Cardiac muscle cell (in vitro differentiated cells and primary cell): Measurements from ENCODE around the gene MUC7. TPM values are rescaled to one million over a fixed set of nuclear protein-coding genes. Genes with fewer than 3 reads are reported as not detected.

ENCODE experiments used
- DNase-seq, 2 donors: peaks; one replicate each; pipeline versions ENCODE4 v3.0.0 to v3.0.0-alpha.2; 2010 to 2017; ENCODE audit warnings: low read depth in 1 of 2, low spot score in 1 of 2
- H3K27ac ChIP-seq: fragments of 200-600 bp; sonication (generic); 2 replicates; pipeline ENCODE4 v1.5.1; 2016
- H3K27me3 ChIP-seq: fragments of 200-600 bp; sonication (generic); 2 replicates; pipeline ENCODE4 v1.6.0; 2016; ENCODE audit warnings: control low read depth
- H3K36me3 ChIP-seq: fragments of 200-600 bp; sonication (generic); 2 replicates; pipeline ENCODE4 v1.5.1; 2016; ENCODE audit warnings: control low read depth
- H3K4me1 ChIP-seq: fragments of 200-600 bp; sonication (generic); 2 replicates; pipeline ENCODE4 v1.8.1; 2017; ENCODE audit warnings: low read depth, mild to moderate bottlenecking, mixed run types
- H3K4me3 ChIP-seq: fragments of 200-600 bp; sonication (generic); 2 replicates; pipeline ENCODE4 v1.5.1; 2016; ENCODE audit warnings: mild to moderate bottlenecking
- H3K9me3 ChIP-seq: fragments of 200-600 bp; sonication (generic); 2 replicates; pipeline ENCODE4 v1.5.1; 2017; ENCODE audit warnings: low read depth, mild to moderate bottlenecking, control low read depth
- polyA plus RNA-seq: library from polyadenylated mRNA; unstranded; fragments of >200 nt; fragmentation: Nextera tagmentation; extraction: Ambion mirVana; gene quantifications from 2 replicates; pipeline ENCODE4 v1.2.1, GENCODE V29; 2016
- total RNA-seq: library from RNA; depleted of rRNA; stranded (reverse); fragments of >200 nt; gene quantifications from 2 replicates; pipeline ENCODE4 v1.2.3, GENCODE V29; 2016
- TF ChIP-seq, protein P1 (sequence below): IDR thresholded peaks from 2 replicates; pipeline ENCODE4 v1.5.1; 2012; ENCODE audit warnings: low read depth, mild to moderate bottlenecking, low read length

Gene MUC7
- total RNA-seq (not detected in 2 replicates), polyA plus RNA-seq (not detected in 2 replicates)

DNA sequence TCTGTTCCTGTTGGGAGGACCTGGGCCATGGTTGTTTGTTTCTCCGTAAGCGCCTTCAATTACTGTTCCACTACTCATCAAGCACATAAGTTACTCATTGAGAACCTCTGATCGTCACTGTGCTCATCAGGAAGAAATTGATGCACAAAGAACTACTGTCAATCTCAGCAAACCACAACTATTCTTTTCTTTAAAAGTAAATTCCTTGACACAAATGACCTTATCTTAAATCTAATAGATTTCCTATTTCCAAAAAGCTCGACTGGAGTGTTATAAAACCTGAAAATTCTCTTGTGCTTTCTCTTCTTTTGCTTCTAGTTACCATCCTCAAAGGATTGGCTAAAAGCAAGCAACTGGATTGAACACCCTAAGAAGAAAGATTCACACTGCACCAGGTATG, at the start of gene MUC7:
MUC7 (plus strand) TSS at position 301 of the 400 bp plus-strand sequence. CDS start 1,825 bp downstream, outside the sequence.
- Histone ChIP-seq H3K27me3 (no peaks in the 10 kb centered on the region), H3K9me3 (no peaks in the 10 kb centered on the region), H3K36me3 (no peaks in the 10 kb centered on the region), H3K4me1 (no peaks in the 10 kb centered on the region), H3K4me3 (no peak within 1 kb of the TSS), H3K27ac (no peak within 1 kb of the TSS)
- TF ChIP-seq, protein P1, sequence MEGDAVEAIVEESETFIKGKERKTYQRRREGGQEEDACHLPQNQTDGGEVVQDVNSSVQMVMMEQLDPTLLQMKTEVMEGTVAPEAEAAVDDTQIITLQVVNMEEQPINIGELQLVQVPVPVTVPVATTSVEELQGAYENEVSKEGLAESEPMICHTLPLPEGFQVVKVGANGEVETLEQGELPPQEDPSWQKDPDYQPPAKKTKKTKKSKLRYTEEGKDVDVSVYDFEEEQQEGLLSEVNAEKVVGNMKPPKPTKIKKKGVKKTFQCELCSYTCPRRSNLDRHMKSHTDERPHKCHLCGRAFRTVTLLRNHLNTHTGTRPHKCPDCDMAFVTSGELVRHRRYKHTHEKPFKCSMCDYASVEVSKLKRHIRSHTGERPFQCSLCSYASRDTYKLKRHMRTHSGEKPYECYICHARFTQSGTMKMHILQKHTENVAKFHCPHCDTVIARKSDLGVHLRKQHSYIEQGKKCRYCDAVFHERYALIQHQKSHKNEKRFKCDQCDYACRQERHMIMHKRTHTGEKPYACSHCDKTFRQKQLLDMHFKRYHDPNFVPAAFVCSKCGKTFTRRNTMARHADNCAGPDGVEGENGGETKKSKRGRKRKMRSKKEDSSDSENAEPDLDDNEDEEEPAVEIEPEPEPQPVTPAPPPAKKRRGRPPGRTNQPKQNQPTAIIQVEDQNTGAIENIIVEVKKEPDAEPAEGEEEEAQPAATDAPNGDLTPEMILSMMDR: no peak
- DNase-seq: no peak

DNA sequence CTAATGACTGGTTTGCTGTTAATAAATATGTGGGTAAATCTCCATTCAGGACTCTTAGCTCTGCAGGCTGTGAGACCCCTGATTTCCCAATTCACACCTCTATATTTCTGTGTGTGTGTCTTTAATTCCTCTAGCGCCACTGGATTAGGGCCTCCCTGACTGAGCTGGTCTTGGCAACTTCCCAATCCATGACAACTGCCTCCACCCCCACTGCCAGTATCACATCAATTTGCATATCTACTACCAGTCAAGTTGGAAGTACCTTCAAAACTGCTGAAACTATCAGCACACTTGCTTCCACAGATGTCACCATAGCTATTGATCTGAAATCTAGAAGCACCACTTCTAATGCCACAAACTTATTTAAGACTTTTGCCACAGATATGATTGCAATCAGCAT, 46.7 kb upstream of the MUC7 start:
- TF ChIP-seq, protein P1: no peak
- Histone ChIP-seq H3K27ac (no peak overlapping the region), H3K4me1 (no peaks in the 10 kb centered on the region), H3K36me3 (no peaks in the 10 kb centered on the region), H3K9me3 (no peaks in the 10 kb centered on the region), H3K4me3 (no peak overlapping the region), H3K27me3 (no peaks in the 10 kb centered on the region)
- DNase-seq: no peak

DNA sequence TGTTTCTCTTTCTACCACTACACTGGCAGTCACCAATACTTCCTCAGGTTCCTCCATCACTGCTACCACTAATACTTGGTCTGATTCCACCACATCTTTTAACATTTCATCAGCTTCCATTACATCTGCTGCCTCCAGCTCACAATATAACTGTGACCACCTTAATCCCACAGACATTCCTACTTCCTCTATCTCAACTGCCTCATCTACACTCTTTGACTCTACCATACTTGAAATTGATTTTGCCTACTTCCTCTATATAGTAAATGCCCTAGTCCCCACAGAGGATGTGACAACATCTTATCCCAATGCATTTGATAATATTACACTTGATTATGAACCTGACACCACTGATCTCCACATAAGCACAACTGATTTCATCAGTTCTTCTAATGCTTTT, 45.2 kb upstream of the MUC7 start:
- TF ChIP-seq, protein P1: no peak
- Histone ChIP-seq H3K27me3 (no peaks in the 10 kb centered on the region), H3K4me1 (no peaks in the 10 kb centered on the region), H3K27ac (no peak overlapping the region), H3K36me3 (no peaks in the 10 kb centered on the region), H3K9me3 (no peaks in the 10 kb centered on the region), H3K4me3 (no peak overlapping the region)
- DNase-seq: no peak

GRCh38 chr4:70437197-70437596, 34.8 kb upstream of the MUC7 start:
- DNase-seq: peak in 1 of 2 donors; percentile 6
- no peaks in the 10 kb centered on the region for H3K27me3 ChIP-seq

DNA sequence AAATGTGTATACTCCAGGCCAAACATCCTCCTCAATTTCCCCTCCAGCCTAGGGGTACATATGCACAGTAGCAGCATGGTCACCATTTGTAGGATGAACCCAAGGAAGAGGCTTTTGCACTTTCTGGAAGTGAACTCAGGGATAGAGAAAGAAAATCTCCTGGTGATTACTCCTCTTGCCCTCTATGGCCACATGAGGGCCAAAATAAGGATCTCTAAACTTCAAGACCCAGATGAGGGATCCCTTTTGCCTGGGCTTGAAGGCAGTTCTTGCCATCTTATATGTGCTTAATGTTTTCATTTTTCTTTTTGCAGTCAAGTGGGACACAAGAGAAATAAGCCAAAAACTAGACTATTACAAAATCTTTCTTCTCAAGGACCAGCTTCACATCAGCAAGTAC, 29.5 kb upstream of the MUC7 start:
- Histone ChIP-seq H3K36me3 (no peaks in the 10 kb centered on the region), H3K4me3 (no peak overlapping the region), H3K4me1 (no peaks in the 10 kb centered on the region), H3K9me3 (no peaks in the 10 kb centered on the region), H3K27me3 (no peaks in the 10 kb centered on the region), H3K27ac (no peak overlapping the region)
- DNase-seq: no peak
- TF ChIP-seq, protein P1: no peak

More at GRCh38 chr4:70437197-70437596, 34.8 kb upstream of the MUC7 start:
- no peaks in the 10 kb centered on the region for H3K4me1 ChIP-seq
- H3K36me3 ChIP-seq: no peaks in the 10 kb centered on the region
- H3K4me3 ChIP-seq: no peak overlapping the region
- H3K9me3 ChIP-seq: no peaks in the 10 kb centered on the region
- TF ChIP-seq, protein P1: no peak
- H3K27ac ChIP-seq: no peak overlapping the region

- Histone ChIP-seq H3K4me3 (no peak overlapping the region), H3K36me3 (no peaks in the 10 kb centered on the region), H3K4me1 (no peaks in the 10 kb centered on the region), H3K27me3 (no peaks in the 10 kb centered on the region), H3K9me3 (no peaks in the 10 kb centered on the region), H3K27ac (no peak overlapping the region)
- DNase-seq: no peak
- TF ChIP-seq, protein P1: no peak
Measured at GRCh38 chr4:70443329-70443728, 28.7 kb upstream of the MUC7 start.
